ENCODE data around the gene PJA1. TPM values are rescaled to one million over a fixed set of nuclear protein-coding genes. Genes with fewer than 3 reads are reported as not detected.

PJA1 gene
- total RNA-seq, 1 donor from 2014 or later: 108 TPM

GRCh38 chrX:69142788-69143469, 22.3 kb downstream of the PJA1 start:
- DNase-seq: no peak

GRCh38 chrX:69140837-69141236, 24.4 kb downstream of the PJA1 start:
- DNase-seq: no peak

- DNase-seq: no peak
These were observed 25.7 kb downstream of the PJA1 start for GRCh38 chrX:69139516-69139915.

- no peak for DNase-seq
These were observed 26.7 kb downstream of the PJA1 start for GRCh38 chrX:69138512-69138911.

GRCh38 chrX:69138118-69138390, 27.2 kb downstream of the PJA1 start:
- DNase-seq: no peak

- DNase-seq: no peak
These were observed 27.7 kb downstream of the PJA1 start for GRCh38 chrX:69137371-69138117.

- DNase-seq: no peak
These were observed 28.5 kb downstream of the PJA1 start for GRCh38 chrX:69136546-69137331.

- DNase-seq: no peak
These were observed 31.2 kb downstream of the PJA1 start for GRCh38 chrX:69133921-69134542.

- DNase-seq: no peak
These were observed 33.4 kb downstream of the PJA1 start for GRCh38 chrX:69131886-69132285.

- DNase-seq: no peak
These were observed 34.8 kb downstream of the PJA1 start for GRCh38 chrX:69130439-69130838.

GRCh38 chrX:69128588-69128987, 36.7 kb downstream of the PJA1 start:
- no peak for DNase-seq

- DNase-seq: no peak
These were observed 37.8 kb downstream of the PJA1 start for GRCh38 chrX:69127466-69127865.

GRCh38 chrX:69126642-69127041, 38.6 kb downstream of the PJA1 start:
- no peak for DNase-seq

- no peak for DNase-seq
These were observed 40.2 kb downstream of the PJA1 start for GRCh38 chrX:69125094-69125493.

- no peak for DNase-seq
These were observed 41.1 kb downstream of the PJA1 start for GRCh38 chrX:69124108-69124507.

- no peak for DNase-seq
These were observed 41.8 kb downstream of the PJA1 start for GRCh38 chrX:69123481-69123880.

- DNase-seq: no peak
These were observed 43.8 kb downstream of the PJA1 start for GRCh38 chrX:69121321-69122000.

GRCh38 chrX:69120476-69120875, 44.8 kb downstream of the PJA1 start:
- no peak for DNase-seq

- no peak for DNase-seq
These were observed 46.1 kb downstream of the PJA1 start for GRCh38 chrX:69119122-69119521.

GRCh38 chrX:69117876-69118526, 47.3 kb downstream of the PJA1 start:
- no peak for DNase-seq

GRCh38 chrX:69116077-69116476, 49.2 kb downstream of the PJA1 start:
- no peak for DNase-seq

- DNase-seq: no peak
These were observed 51.5 kb downstream of the PJA1 start for GRCh38 chrX:69113723-69114122.
